HepG2 (cell line): ENCODE measurements around the gene COBLL1. TPM values are rescaled to one million over a fixed set of nuclear protein-coding genes. Genes with fewer than 3 reads are reported as not detected.

Experiments
- CC2D1A ChIP-seq: sonication (generic); formaldehyde crosslinking; IDR thresholded peaks from 2 replicates; pipeline ENCODE4 v1.8.1; 2023; ENCODE audit warnings: mild to moderate bottlenecking, missing genetic modification reagents
- CCAR2 ChIP-seq: fragments of 200-400 bp; formaldehyde crosslinking; optimal IDR thresholded peaks from 2 replicates; pipeline ENCODE3; 2018; ENCODE audit warnings: low read depth, mild to moderate bottlenecking, low read length, moderate library complexity
- DMTF1 ChIP-seq: sonication (generic); formaldehyde crosslinking; IDR thresholded peaks from 2 replicates; pipeline ENCODE4 v1.4.0; 2020; ENCODE audit warnings: mild to moderate bottlenecking, missing genetic modification reagents
- HMG20A ChIP-seq: IDR thresholded peaks from 2 replicates; pipeline ENCODE4 v1.6.1; 2016; ENCODE audit warnings: borderline replicate concordance
- KIAA2018 ChIP-seq: sonication (generic); formaldehyde crosslinking; IDR thresholded peaks from 2 replicates; pipeline ENCODE4 v1.5.0; 2020; ENCODE audit warnings: mild to moderate bottlenecking, missing genetic modification reagents, borderline replicate concordance
- KLF13 ChIP-seq: sonication (generic); formaldehyde crosslinking; IDR thresholded peaks from 2 replicates; pipeline ENCODE4 v1.4.0; 2020; ENCODE audit warnings: mild to moderate bottlenecking, missing genetic modification reagents
- MTERF4 ChIP-seq: sonication (generic); formaldehyde crosslinking; IDR thresholded peaks from 2 replicates; pipeline ENCODE4 v1.8.0; 2023; ENCODE audit warnings: mild to moderate bottlenecking, missing genetic modification reagents
- NCOA5 ChIP-seq: sonication (generic); formaldehyde crosslinking; IDR thresholded peaks from 2 replicates; pipeline ENCODE4 v1.4.0; 2020; ENCODE audit warnings: missing genetic modification reagents
- NR2C2 ChIP-seq: sonication (generic); formaldehyde crosslinking; IDR thresholded peaks from 2 replicates; pipeline ENCODE4 v1.4.0; 2020; ENCODE audit warnings: missing genetic modification reagents, mild to moderate bottlenecking, moderate library complexity, borderline replicate concordance
- PCBP1 ChIP-seq: fragments of 200-400 bp; formaldehyde crosslinking; IDR thresholded peaks from 2 replicates; pipeline ENCODE4 v1.6.1; 2017; ENCODE audit warnings: mild to moderate bottlenecking, low read depth, low read length, borderline replicate concordance
- POLR2A ChIP-seq, 2 experiments: IDR thresholded peaks; 2 replicates each; pipeline ENCODE4 v1.6.1; 2011; ENCODE audit warnings: low read depth in 2 of 2, low read length in 2 of 2, mild to moderate bottlenecking in 1 of 2, moderate library complexity in 1 of 2; ENCODE audit not compliant: insufficient read depth in 1 of 2
- REXO4 ChIP-seq: sonication (generic); formaldehyde crosslinking; IDR thresholded peaks from 2 replicates; pipeline ENCODE4 v1.8.0; 2022; ENCODE audit warnings: missing genetic modification reagents, mild to moderate bottlenecking, borderline replicate concordance
- SALL1 ChIP-seq: sonication (generic); formaldehyde crosslinking; IDR thresholded peaks from 2 replicates; pipeline ENCODE4 v1.8.0; 2022; ENCODE audit warnings: mild to moderate bottlenecking, missing genetic modification reagents
- SRSF4 ChIP-seq: fragments of 200-400 bp; formaldehyde crosslinking; IDR thresholded peaks from one replicate; pipeline ENCODE4 v1.6.1; 2018; ENCODE audit warnings: mild to moderate bottlenecking, low read depth, low read length, moderate library complexity; ENCODE audit not compliant: poor library complexity, severe bottlenecking
- ZBTB25 ChIP-seq: IDR thresholded peaks from 2 replicates; pipeline ENCODE4 v1.6.1; 2018; ENCODE audit warnings: missing genetic modification reagents
- ZKSCAN1 ChIP-seq: fragments of 150-350 bp; IDR thresholded peaks from 2 replicates; pipeline ENCODE4 v1.6.1; 2014; ENCODE audit warnings: low read length
- ZNF713 ChIP-seq: sonication (generic); formaldehyde crosslinking; IDR thresholded peaks from 2 replicates; pipeline ENCODE4 v1.4.0; 2020; ENCODE audit warnings: mild to moderate bottlenecking, missing genetic modification reagents
- ZNF850 ChIP-seq: sonication (generic); formaldehyde crosslinking; conservative IDR thresholded peaks from 2 replicates; pipeline ENCODE4 v1.9.0; 2021; ENCODE audit warnings: mild to moderate bottlenecking, missing genetic modification reagents
- polyA plus RNA-seq, 8 experiments: library from polyadenylated mRNA; depleted of rRNA in 3 of 8; stranded (reverse) in 7 of 8; unstranded in 1 of 8; fragments of >200 nt; fragmentation: Illumina TruSeq in 4 of 8; extraction: Trizol in 4 of 8; gene quantifications; 2 replicates each; pipeline versions ENCODE4 v1.2.1 to v1.2.3, GENCODE V29; 2011 to 2016; ENCODE audit warnings: low read depth in 4 of 8, missing spikeins in 1 of 8, mixed read lengths in 1 of 8; ENCODE audit not compliant: insufficient read depth in 1 of 8
- total RNA-seq, 5 experiments: library from RNA; depleted of rRNA; stranded (reverse); fragments of >200 nt; fragmentation: Illumina TruSeq; extraction: Trizol; gene quantifications; 2 replicates each; pipeline ENCODE4 v1.2.3, GENCODE V29; 2016; ENCODE audit warnings: low read depth in 1 of 5

The COBLL1 gene
- total and polyA plus RNA-seq, 2 of the 13 experiments (the other 11 are each of a cell fraction or from before 2014, with no cell fraction given): 32.6 to 86.8 TPM

DNA sequence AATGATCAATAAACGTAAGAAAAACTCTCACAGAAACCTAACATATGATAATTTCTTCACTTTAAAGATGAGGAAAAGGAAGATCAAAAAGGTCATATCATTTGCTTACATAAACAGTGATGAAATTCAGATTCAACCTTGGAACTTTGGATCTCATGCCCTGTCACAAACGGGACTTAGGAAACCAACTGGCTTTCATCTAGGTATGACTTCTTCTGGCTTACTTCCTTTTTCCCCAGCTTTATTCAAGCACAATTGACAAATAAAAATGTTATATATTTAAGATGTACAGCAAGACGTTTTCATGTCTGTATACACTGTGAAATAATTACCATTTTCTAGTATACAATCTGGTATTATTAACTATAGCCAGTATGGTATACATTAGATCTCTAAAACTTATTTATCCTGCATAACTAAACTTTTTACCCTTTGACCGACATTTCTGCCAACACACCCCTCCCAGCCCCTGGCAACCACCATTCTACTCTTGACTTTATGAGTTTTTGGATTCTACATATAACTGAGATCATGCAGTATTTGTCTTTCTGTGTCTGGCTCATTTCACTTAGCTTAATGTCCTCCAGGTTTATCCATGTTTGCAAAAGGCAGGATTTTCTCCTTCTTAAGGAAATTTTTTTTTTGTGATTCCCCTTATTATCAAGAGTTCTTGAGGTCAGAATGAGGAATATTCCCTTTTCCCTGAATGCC lies 46.0 kb upstream of the COBLL1 start (continued):
- TF ChIP-seq KIAA2018 (CRISPR knock-in tag): no peak
- TF ChIP-seq DMTF1 (CRISPR knock-in tag): no peak
- TF ChIP-seq SRSF4: no peak
- no peak for TF ChIP-seq ZNF850 (CRISPR knock-in tag)
- peak; percentile 94 for TF ChIP-seq HMG20A (CRISPR knock-in tag)
- no peak for TF ChIP-seq KLF13
- TF ChIP-seq ZNF713 (CRISPR knock-in tag): no peak
- no peak for TF ChIP-seq PCBP1
- TF ChIP-seq ZKSCAN1: no peak
- TF ChIP-seq CC2D1A (CRISPR knock-in tag): no peak
- peak; percentile 72; the same call in 1 of the 2 replicates for TF ChIP-seq ZBTB25 (CRISPR knock-in tag)
- TF ChIP-seq NR2C2 (CRISPR knock-in tag): peak; percentile 87
- no peak for TF ChIP-seq MTERF4 (CRISPR knock-in tag)
- TF ChIP-seq REXO4 (CRISPR knock-in tag): no peak
- peak; percentile 83; the same call in 1 of the 2 replicates for TF ChIP-seq SALL1 (CRISPR knock-in tag)
- no peak for TF ChIP-seq NCOA5 (CRISPR knock-in tag)
- TF ChIP-seq POLR2A (IDR thresholded peaks at IDR 0.05; ENCODE audit: insufficient read depth in 1 of 2, low read depth in 2 of 2, low read length in 2 of 2): no peak
- TF ChIP-seq CCAR2: no peak
